22Rv1 (cell line): Measurements from ENCODE around the gene LHFPL2.

Experiments used
- CTCF ChIP-seq: fragments of 450-650 bp; IDR thresholded peaks from 2 replicates; pipeline ENCODE4 v1.5.1; 2017; ENCODE audit warnings: mild to moderate bottlenecking
- ZFX ChIP-seq: fragments of 450-650 bp; IDR thresholded peaks from 2 replicates; pipeline ENCODE4 v1.6.1; 2017; ENCODE audit warnings: antibody characterized with exemption, borderline replicate concordance

- TF ChIP-seq CTCF (no peak), ZFX (no peak)
These were observed 26.1 kb downstream of the LHFPL2 start for GRCh38 chr5:78622302-78622971.
